ENCODE measurements around the gene FCHSD2.

DNA sequence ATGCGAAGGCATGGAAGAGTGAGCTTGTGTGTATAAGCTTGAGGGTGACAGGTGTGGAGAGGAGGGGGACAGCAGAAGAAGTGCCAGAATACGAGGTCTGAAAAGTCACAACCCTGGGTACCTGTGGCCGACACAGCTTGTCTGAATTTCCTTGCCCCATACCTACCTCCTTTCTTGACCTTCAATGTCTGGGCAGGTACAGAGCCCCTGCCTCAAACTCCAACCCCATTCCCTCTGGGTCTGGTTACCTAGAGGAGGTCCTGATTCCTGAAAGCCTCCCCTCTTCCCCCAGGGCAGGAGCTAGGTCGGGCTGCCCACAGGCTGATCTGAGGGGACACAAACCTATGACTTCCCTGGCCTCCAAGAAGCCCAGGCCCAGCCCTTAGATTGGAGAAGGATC is 36.6 kb upstream of the FCHSD2 start:
- TF ChIP-seq, protein P1, sequence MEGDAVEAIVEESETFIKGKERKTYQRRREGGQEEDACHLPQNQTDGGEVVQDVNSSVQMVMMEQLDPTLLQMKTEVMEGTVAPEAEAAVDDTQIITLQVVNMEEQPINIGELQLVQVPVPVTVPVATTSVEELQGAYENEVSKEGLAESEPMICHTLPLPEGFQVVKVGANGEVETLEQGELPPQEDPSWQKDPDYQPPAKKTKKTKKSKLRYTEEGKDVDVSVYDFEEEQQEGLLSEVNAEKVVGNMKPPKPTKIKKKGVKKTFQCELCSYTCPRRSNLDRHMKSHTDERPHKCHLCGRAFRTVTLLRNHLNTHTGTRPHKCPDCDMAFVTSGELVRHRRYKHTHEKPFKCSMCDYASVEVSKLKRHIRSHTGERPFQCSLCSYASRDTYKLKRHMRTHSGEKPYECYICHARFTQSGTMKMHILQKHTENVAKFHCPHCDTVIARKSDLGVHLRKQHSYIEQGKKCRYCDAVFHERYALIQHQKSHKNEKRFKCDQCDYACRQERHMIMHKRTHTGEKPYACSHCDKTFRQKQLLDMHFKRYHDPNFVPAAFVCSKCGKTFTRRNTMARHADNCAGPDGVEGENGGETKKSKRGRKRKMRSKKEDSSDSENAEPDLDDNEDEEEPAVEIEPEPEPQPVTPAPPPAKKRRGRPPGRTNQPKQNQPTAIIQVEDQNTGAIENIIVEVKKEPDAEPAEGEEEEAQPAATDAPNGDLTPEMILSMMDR (IDR thresholded peaks at IDR 0.05; ENCODE audit: extremely low read depth in 1 of 2, insufficient read depth in 1 of 2, low read depth in 1 of 2, low read length in 2 of 2): no peak
- TF ChIP-seq JUN (IDR thresholded peaks at IDR 0.05; ENCODE audit: borderline replicate concordance, insufficient read depth, insufficient read length, low read depth) (no peak), EZH2 (IDR thresholded peaks at IDR 0.05; ENCODE audit: borderline replicate concordance, low read depth, low read length, severe bottlenecking) (no peak), POLR2A (IDR thresholded peaks at IDR 0.05; ENCODE audit: low read depth, low read length) (no peak), POLR2AphosphoS5 (IDR thresholded peaks at IDR 0.05; ENCODE audit: insufficient read depth, low read depth, low read length) (no peak)
- TF ChIP-seq, protein P2, sequence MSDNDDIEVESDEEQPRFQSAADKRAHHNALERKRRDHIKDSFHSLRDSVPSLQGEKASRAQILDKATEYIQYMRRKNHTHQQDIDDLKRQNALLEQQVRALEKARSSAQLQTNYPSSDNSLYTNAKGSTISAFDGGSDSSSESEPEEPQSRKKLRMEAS (IDR thresholded peaks at IDR 0.05; ENCODE audit: insufficient read depth, insufficient read length): no peak

Measured in endothelial cell of umbilical vein (primary cell).